Esophagus muscularis mucosa (tissue), 4 donors: Measurements from ENCODE around the gene TXN.
"Not testable (repeated sequence)": the region's sequence is repeated elsewhere in the genome, so short reads cannot be mapped to it uniquely, and the experiment has no call there.

Experiments
- EP300 ChIP-seq: sonication (generic); formaldehyde crosslinking; IDR thresholded peaks from one replicate; pipeline ENCODE4 v1.6.1; 2017; ENCODE audit warnings: antibody characterized with exemption
- POLR2A ChIP-seq: fragments of 450-650 bp; IDR thresholded peaks from one replicate; pipeline ENCODE4 v1.6.1; 2017; ENCODE audit warnings: antibody characterized with exemption, moderate library complexity, mild to moderate bottlenecking, low read depth
- POLR2AphosphoS5 ChIP-seq, 2 donors: sonication (generic); formaldehyde crosslinking; IDR thresholded peaks; one replicate each; pipeline ENCODE4 v1.6.1; 2017; ENCODE audit warnings: antibody characterized with exemption in 2 of 2
- TF ChIP-seq, protein P1 (sequence below), 3 experiments: fragments of 200-600 bp in 2 of 3; fragments of 450-650 bp in 1 of 3; sonication (generic) in 2 of 3; IDR thresholded peaks; one replicate each; pipeline ENCODE4 v1.5.1; 2017 to 2019; ENCODE audit warnings: antibody characterized with exemption in 3 of 3, mild to moderate bottlenecking in 2 of 3, moderate library complexity in 1 of 3

DNA sequence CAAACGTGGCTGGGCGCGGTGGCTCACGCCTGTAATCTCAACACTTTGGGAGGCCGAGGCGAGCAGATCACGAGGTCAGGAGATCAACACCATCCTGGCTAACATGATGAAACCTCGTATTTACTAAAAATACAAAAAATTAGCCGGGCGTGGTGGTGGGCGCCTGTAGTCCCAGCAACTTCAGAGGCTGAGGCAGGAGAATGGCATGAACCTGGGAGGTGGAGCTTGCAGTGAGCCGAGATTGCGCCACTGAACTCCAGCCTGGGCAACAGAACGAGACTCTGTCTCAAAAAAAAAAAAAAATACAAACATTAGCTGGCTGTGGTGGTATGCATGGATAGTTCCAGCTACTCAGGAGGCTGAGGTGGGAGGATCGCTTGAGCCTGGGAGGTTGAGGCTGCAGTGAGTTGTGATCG, 60.2 kb downstream of the TXN start:
- not testable (repeated sequence) for TF ChIP-seq EP300; POLR2AphosphoS5 (IDR thresholded peaks at IDR 0.05); POLR2A
- TF ChIP-seq, protein P1, sequence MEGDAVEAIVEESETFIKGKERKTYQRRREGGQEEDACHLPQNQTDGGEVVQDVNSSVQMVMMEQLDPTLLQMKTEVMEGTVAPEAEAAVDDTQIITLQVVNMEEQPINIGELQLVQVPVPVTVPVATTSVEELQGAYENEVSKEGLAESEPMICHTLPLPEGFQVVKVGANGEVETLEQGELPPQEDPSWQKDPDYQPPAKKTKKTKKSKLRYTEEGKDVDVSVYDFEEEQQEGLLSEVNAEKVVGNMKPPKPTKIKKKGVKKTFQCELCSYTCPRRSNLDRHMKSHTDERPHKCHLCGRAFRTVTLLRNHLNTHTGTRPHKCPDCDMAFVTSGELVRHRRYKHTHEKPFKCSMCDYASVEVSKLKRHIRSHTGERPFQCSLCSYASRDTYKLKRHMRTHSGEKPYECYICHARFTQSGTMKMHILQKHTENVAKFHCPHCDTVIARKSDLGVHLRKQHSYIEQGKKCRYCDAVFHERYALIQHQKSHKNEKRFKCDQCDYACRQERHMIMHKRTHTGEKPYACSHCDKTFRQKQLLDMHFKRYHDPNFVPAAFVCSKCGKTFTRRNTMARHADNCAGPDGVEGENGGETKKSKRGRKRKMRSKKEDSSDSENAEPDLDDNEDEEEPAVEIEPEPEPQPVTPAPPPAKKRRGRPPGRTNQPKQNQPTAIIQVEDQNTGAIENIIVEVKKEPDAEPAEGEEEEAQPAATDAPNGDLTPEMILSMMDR (IDR thresholded peaks at IDR 0.05): not testable (repeated sequence)
